AG04450 (cell line): Measurements from ENCODE around the gene KCNIP4. TPM values are rescaled to one million over a fixed set of nuclear protein-coding genes. Genes with fewer than 3 reads are reported as not detected.

ENCODE experiments used
- CTCF ChIA-PET: fragments of 300-600, 350-600 bp; formaldehyde crosslinking; extraction: SDS; loops from one replicate; lab custom pipeline; 2022; ENCODE audit warnings: antibody characterized with exemption, inconsistent platforms; lab: Charles Lee
- POLR2A ChIA-PET: fragments of 350-600 bp; formaldehyde crosslinking; extraction: SDS; loops from one replicate; lab custom pipeline; 2021; ENCODE audit warnings: antibody characterized with exemption, inconsistent platforms; lab: Yijun Ruan, JAX
- DNase-seq: peaks from one replicate; pipeline ENCODE4 v3.0.0-alpha.2; 2011; ENCODE audit warnings: low read depth, low spot score
- H3K27ac ChIP-seq: one replicate; pipeline ENCODE4 v1.5.1; 2012; ENCODE audit warnings: low read depth, low read length, control low read depth
- H3K27me3 ChIP-seq: one replicate; pipeline ENCODE4 v1.6.0; 2012; ENCODE audit warnings: low read length; ENCODE audit not compliant: control insufficient read depth, insufficient read depth
- H3K4me3 ChIP-seq: 2 replicates; pipeline ENCODE4 v1.5.1; 2011; ENCODE audit warnings: mild to moderate bottlenecking, low read depth, low read length, control low read depth
- H3K9me3 ChIP-seq: 2 replicates; pipeline ENCODE4 v1.5.1; 2012; ENCODE audit warnings: low read length; ENCODE audit not compliant: control insufficient read depth, insufficient read depth
- CTCF ChIP-seq: IDR thresholded peaks from 2 replicates; pipeline ENCODE4 v1.5.1; 2011; ENCODE audit warnings: low read depth, low read length, control low read depth, inconsistent platforms
- polyA plus RNA-seq: library from polyadenylated mRNA; depleted of rRNA; stranded (reverse); fragments of >200 nt; gene quantifications from 2 replicates; pipeline ENCODE4 v1.2.3, GENCODE V29; 2011

The KCNIP4 gene
- polyA plus RNA-seq, 1 experiment: not detected

GRCh38 chr4:21769404-21770147, 179.0 kb downstream of the KCNIP4 start:
- no peak for DNase-seq
- no peak overlapping the region for H3K27ac ChIP-seq
- no peak overlapping the region for H3K4me3 ChIP-seq
- no peak for TF ChIP-seq CTCF
- ChIA-PET POLR2A (no interaction called here), CTCF (interaction anchor here (1.0 to 3.8 kb wide), 3 partner anchors 20 to 996 kb away, joined by 4 to 93 read pairs (median 28); no protein-coding TSS in a partner anchor)
- H3K27me3 ChIP-seq: no peaks in the 10 kb centered on the region
- no peaks in the 10 kb centered on the region for H3K9me3 ChIP-seq

GRCh38 chr4:21768349-21769310, 179.9 kb downstream of the KCNIP4 start:
- CTCF ChIA-PET: interaction anchor here (0.9 to 3.8 kb wide), 15 partner anchors 11 to 1043 kb away, joined by 3 to 93 read pairs (median 4); no protein-coding TSS in a partner anchor
- no peaks in the 10 kb centered on the region for H3K27me3 ChIP-seq
- DNase-seq: no peak
- H3K9me3 ChIP-seq: no peaks in the 10 kb centered on the region
- no peak overlapping the region for H3K27ac ChIP-seq
- TF ChIP-seq CTCF: peak; percentile 86
- H3K4me3 ChIP-seq: no peak overlapping the region
- POLR2A ChIA-PET: no interaction called here

GRCh38 chr4:21765810-21766407, 182.7 kb downstream of the KCNIP4 start:
- Histone ChIP-seq H3K4me3 (no peak overlapping the region), H3K27me3 (no peaks in the 10 kb centered on the region), H3K27ac (no peak overlapping the region), H3K9me3 (no peaks in the 10 kb centered on the region)
- TF ChIP-seq CTCF: peak; percentile 85
- ChIA-PET POLR2A (no interaction called here), CTCF (interaction anchor here (0.6 to 3.8 kb wide), 14 partner anchors 12 to 1805 kb away, joined by 3 to 93 read pairs (median 3); no protein-coding TSS in a partner anchor)
- DNase-seq: no peak

- TF ChIP-seq CTCF: no peak
- POLR2A ChIA-PET: no interaction called here
- Histone ChIP-seq H3K27ac (no peak overlapping the region), H3K27me3 (no peaks in the 10 kb centered on the region), H3K4me3 (no peak overlapping the region), H3K9me3 (no peaks in the 10 kb centered on the region)
- no peak for DNase-seq
- CTCF ChIA-PET: interaction anchor here (1.1 to 1.3 kb wide), 2 partner anchors 963 to 991 kb away, joined by 3 read pairs; no protein-coding TSS in a partner anchor
These were observed 184.7 kb downstream of the KCNIP4 start for GRCh38 chr4:21763855-21764254.
